ENCODE data around the gene TNC.

- TF ChIP-seq CTCF (IDR thresholded peaks at IDR 0.05; ENCODE audit: extremely low read depth in 1 of 2, insufficient read depth in 1 of 2, low read depth in 1 of 2, low read length in 2 of 2) (no peak), POLR2A (IDR thresholded peaks at IDR 0.05; ENCODE audit: low read depth, low read length) (no peak), POLR2AphosphoS5 (IDR thresholded peaks at IDR 0.05; ENCODE audit: insufficient read depth, low read depth, low read length) (no peak), EZH2 (IDR thresholded peaks at IDR 0.05; ENCODE audit: borderline replicate concordance, low read depth, low read length, severe bottlenecking) (no peak), JUN (IDR thresholded peaks at IDR 0.05; ENCODE audit: borderline replicate concordance, insufficient read depth, insufficient read length, low read depth) (no peak), FOS (IDR thresholded peaks at IDR 0.05; ENCODE audit: borderline replicate concordance, insufficient read depth, low read length) (no peak), GATA2 (IDR thresholded peaks at IDR 0.05; ENCODE audit: insufficient read depth, insufficient read length, low read depth, low read length) (no peak), MAX (IDR thresholded peaks at IDR 0.05; ENCODE audit: insufficient read depth, insufficient read length) (no peak)
Observed at GRCh38 chr9:115073456-115073855, 44.5 kb downstream of the TNC start.

Data from endothelial cell of umbilical vein (primary cell).